Stomach (tissue), 4 donors: ENCODE measurements around the gene CXCL6.

Experiments used
- EP300 ChIP-seq: sonication (generic); formaldehyde crosslinking; IDR thresholded peaks from one replicate; pipeline ENCODE4 v1.6.1; 2017; ENCODE audit warnings: antibody characterized with exemption
- POLR2A ChIP-seq, 4 donors: fragments of 450-650 bp; IDR thresholded peaks; one replicate each; pipeline ENCODE4 v1.6.1; 2016; ENCODE audit warnings: antibody characterized with exemption in 4 of 4, control low read depth in 2 of 4, mild to moderate bottlenecking in 1 of 4, moderate library complexity in 1 of 4
- POLR2AphosphoS5 ChIP-seq, 3 donors: sonication (generic); formaldehyde crosslinking; IDR thresholded peaks; one replicate each; pipeline ENCODE4 v1.6.1; 2016; ENCODE audit warnings: antibody characterized with exemption in 3 of 3
- TF ChIP-seq, protein P1 (sequence below), 7 experiments: fragments of 450-650 bp in 4 of 7; fragments of 200-600 bp in 3 of 7; sonication (generic) in 3 of 7; IDR thresholded peaks; one replicate each; pipeline ENCODE4 v1.5.1; 2016 to 2019; ENCODE audit warnings: antibody characterized with exemption in 7 of 7, control low read depth in 2 of 7, mild to moderate bottlenecking in 1 of 7

GRCh38 chr4:73800206-73800605 is 36.3 kb upstream of the CXCL6 start:
- no peak for TF ChIP-seq EP300
- TF ChIP-seq, protein P1, sequence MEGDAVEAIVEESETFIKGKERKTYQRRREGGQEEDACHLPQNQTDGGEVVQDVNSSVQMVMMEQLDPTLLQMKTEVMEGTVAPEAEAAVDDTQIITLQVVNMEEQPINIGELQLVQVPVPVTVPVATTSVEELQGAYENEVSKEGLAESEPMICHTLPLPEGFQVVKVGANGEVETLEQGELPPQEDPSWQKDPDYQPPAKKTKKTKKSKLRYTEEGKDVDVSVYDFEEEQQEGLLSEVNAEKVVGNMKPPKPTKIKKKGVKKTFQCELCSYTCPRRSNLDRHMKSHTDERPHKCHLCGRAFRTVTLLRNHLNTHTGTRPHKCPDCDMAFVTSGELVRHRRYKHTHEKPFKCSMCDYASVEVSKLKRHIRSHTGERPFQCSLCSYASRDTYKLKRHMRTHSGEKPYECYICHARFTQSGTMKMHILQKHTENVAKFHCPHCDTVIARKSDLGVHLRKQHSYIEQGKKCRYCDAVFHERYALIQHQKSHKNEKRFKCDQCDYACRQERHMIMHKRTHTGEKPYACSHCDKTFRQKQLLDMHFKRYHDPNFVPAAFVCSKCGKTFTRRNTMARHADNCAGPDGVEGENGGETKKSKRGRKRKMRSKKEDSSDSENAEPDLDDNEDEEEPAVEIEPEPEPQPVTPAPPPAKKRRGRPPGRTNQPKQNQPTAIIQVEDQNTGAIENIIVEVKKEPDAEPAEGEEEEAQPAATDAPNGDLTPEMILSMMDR (IDR thresholded peaks at IDR 0.05) = no peak
- no peak for TF ChIP-seq POLR2A (IDR thresholded peaks at IDR 0.05)
- TF ChIP-seq POLR2AphosphoS5 (IDR thresholded peaks at IDR 0.05) = no peak
